Peyer's patch (tissue), 4 donors: ENCODE data around the gene ADORA2B.

Experiments
- CTCF ChIP-seq, 6 experiments: fragments of 450-650 bp in 4 of 6; fragments of 200-600 bp in 2 of 6; sonication (generic) in 1 of 6; IDR thresholded peaks; one replicate each; pipeline ENCODE4 v1.5.1; 2017 to 2019; ENCODE audit warnings: antibody characterized with exemption in 6 of 6, mild to moderate bottlenecking in 3 of 6, moderate library complexity in 1 of 6
- POLR2A ChIP-seq, 2 donors: fragments of 450-650 bp; IDR thresholded peaks; one replicate each; pipeline ENCODE4 v1.5.1; 2017; ENCODE audit warnings: antibody characterized with exemption in 2 of 2, mild to moderate bottlenecking in 2 of 2, moderate library complexity in 2 of 2

- TF ChIP-seq CTCF (IDR thresholded peaks at IDR 0.05) (no peak), POLR2A (IDR thresholded peaks at IDR 0.05) (no peak)
Measured at GRCh38 chr17:15896277-15896676, 48.7 kb upstream of the ADORA2B start.
